Ishikawa (cell line): Measurements from ENCODE around the gene STMN3.

Source experiments
- EGR1 ChIP-seq: IDR thresholded peaks from 2 replicates; pipeline ENCODE4 v1.6.1; 2012
- FOXM1 ChIP-seq: IDR thresholded peaks from 2 replicates; pipeline ENCODE4 v1.6.1; 2012; ENCODE audit warnings: low read depth, borderline replicate concordance
- MAX ChIP-seq: IDR thresholded peaks from 2 replicates; pipeline ENCODE4 v1.6.1; 2012
- NFIC ChIP-seq: IDR thresholded peaks from 2 replicates; pipeline ENCODE4 v1.6.1; 2012
- RAD21 ChIP-seq: IDR thresholded peaks from 2 replicates; pipeline ENCODE4 v1.6.1; 2012; ENCODE audit warnings: low read depth
- TAF1 ChIP-seq: IDR thresholded peaks from 2 replicates; pipeline ENCODE4 v1.6.1; 2012; ENCODE audit warnings: low read depth, mild to moderate bottlenecking
- USF1 ChIP-seq: IDR thresholded peaks from 2 replicates; pipeline ENCODE4 v1.6.1; 2012
- YY1 ChIP-seq: IDR thresholded peaks from 2 replicates; pipeline ENCODE4 v1.6.1; 2012; ENCODE audit warnings: low read depth
- ZBTB7A ChIP-seq: IDR thresholded peaks from 2 replicates; pipeline ENCODE4 v1.6.1; 2012; ENCODE audit warnings: low read depth
- TF ChIP-seq, protein P1 (sequence below): IDR thresholded peaks from 2 replicates; pipeline ENCODE4 v1.6.1; 2012; ENCODE audit warnings: low read depth, mild to moderate bottlenecking

GRCh38 chr20:63680427-63680826, 27.2 kb upstream of the STMN3 start:
- TF ChIP-seq YY1 (no peak), MAX (no peak), RAD21 (no peak), USF1 (no peak), TAF1 (no peak), ZBTB7A (no peak), FOXM1 (no peak), NFIC (no peak), EGR1 (no peak)
- TF ChIP-seq, protein P1, sequence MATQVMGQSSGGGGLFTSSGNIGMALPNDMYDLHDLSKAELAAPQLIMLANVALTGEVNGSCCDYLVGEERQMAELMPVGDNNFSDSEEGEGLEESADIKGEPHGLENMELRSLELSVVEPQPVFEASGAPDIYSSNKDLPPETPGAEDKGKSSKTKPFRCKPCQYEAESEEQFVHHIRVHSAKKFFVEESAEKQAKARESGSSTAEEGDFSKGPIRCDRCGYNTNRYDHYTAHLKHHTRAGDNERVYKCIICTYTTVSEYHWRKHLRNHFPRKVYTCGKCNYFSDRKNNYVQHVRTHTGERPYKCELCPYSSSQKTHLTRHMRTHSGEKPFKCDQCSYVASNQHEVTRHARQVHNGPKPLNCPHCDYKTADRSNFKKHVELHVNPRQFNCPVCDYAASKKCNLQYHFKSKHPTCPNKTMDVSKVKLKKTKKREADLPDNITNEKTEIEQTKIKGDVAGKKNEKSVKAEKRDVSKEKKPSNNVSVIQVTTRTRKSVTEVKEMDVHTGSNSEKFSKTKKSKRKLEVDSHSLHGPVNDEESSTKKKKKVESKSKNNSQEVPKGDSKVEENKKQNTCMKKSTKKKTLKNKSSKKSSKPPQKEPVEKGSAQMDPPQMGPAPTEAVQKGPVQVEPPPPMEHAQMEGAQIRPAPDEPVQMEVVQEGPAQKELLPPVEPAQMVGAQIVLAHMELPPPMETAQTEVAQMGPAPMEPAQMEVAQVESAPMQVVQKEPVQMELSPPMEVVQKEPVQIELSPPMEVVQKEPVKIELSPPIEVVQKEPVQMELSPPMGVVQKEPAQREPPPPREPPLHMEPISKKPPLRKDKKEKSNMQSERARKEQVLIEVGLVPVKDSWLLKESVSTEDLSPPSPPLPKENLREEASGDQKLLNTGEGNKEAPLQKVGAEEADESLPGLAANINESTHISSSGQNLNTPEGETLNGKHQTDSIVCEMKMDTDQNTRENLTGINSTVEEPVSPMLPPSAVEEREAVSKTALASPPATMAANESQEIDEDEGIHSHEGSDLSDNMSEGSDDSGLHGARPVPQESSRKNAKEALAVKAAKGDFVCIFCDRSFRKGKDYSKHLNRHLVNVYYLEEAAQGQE, result no peak
